Measurements from ENCODE around the gene ATAT1.
A peak's percentile ranks its signal among the peaks of the same experiment; 100 is the strongest.

ATAT1 gene

GRCh38 chr6:30603961-30604360, 22.7 kb upstream of the ATAT1 start:
- no peak overlapping the region for H3K4me3 ChIP-seq (ENCODE audit: low read length)
- DNase-seq (ENCODE audit: low read depth) = no peak
- no peak for TF ChIP-seq CTCF (conservative IDR thresholded peaks at IDR 0.05; ENCODE audit: low read depth, low read length)

- TF ChIP-seq CTCF (conservative IDR thresholded peaks at IDR 0.05; ENCODE audit: low read depth, low read length) = no peak
- no peak overlapping the region for H3K4me3 ChIP-seq (ENCODE audit: low read length)
- no peak for DNase-seq (ENCODE audit: low read depth)
Measured at GRCh38 chr6:30610065-30610464, 16.6 kb upstream of the ATAT1 start.

- no peak overlapping the region for H3K4me3 ChIP-seq (ENCODE audit: low read length)
- no peak for DNase-seq (ENCODE audit: low read depth)
- no peak for TF ChIP-seq CTCF (conservative IDR thresholded peaks at IDR 0.05; ENCODE audit: low read depth, low read length)
Measured at GRCh38 chr6:30611150-30611855, 15.4 kb upstream of the ATAT1 start.

GRCh38 chr6:30611856-30612194, 14.8 kb upstream of the ATAT1 start:
- no peak overlapping the region for H3K4me3 ChIP-seq (ENCODE audit: low read length)
- no peak for TF ChIP-seq CTCF (conservative IDR thresholded peaks at IDR 0.05; ENCODE audit: low read depth, low read length)
- no peak for DNase-seq (ENCODE audit: low read depth)

- no peak for DNase-seq (ENCODE audit: low read depth)
- no peak overlapping the region for H3K4me3 ChIP-seq (ENCODE audit: low read length)
- TF ChIP-seq CTCF (conservative IDR thresholded peaks at IDR 0.05; ENCODE audit: low read depth, low read length) = peak; percentile 46
Measured at GRCh38 chr6:30612213-30612612, 14.5 kb upstream of the ATAT1 start.

- no peak for TF ChIP-seq CTCF (conservative IDR thresholded peaks at IDR 0.05; ENCODE audit: low read depth, low read length)
- no peak overlapping the region for H3K4me3 ChIP-seq (ENCODE audit: low read length)
- DNase-seq (ENCODE audit: low read depth) = peak; percentile 84
Measured at GRCh38 chr6:30612687-30613248, 13.9 kb upstream of the ATAT1 start.

Measured in retinal pigment epithelial cell (primary cell).